Liver (tissue), 9 donors: ENCODE data around the gene ODAD3. TPM values are rescaled to one million over a fixed set of nuclear protein-coding genes. Genes with fewer than 3 reads are reported as not detected.

Experiments used
- DNase-seq: peaks from one replicate; pipeline ENCODE4 v3.0.0-alpha.2; 2017; ENCODE audit warnings: low spot score
- H3K27ac ChIP-seq, 2 donors: one replicate each; pipeline ENCODE4 v1.7.0; 2013; ENCODE audit warnings: inconsistent platforms in 2 of 2, low read length in 2 of 2, control low read depth in 1 of 2, low read depth in 1 of 2, mild to moderate bottlenecking in 1 of 2
- H3K27me3 ChIP-seq, 4 donors: one replicate each; pipeline versions ENCODE4 v1.6.1 to v1.7.0; 2013; ENCODE audit warnings: low read length in 3 of 4, inconsistent platforms in 1 of 4, mild to moderate bottlenecking in 1 of 4, moderate library complexity in 1 of 4; ENCODE audit not compliant: control insufficient read depth in 4 of 4, insufficient read depth in 4 of 4
- H3K36me3 ChIP-seq, 4 donors: one replicate each; pipeline versions ENCODE4 v1.6.1 to v1.7.0; 2013; ENCODE audit warnings: low read length in 3 of 4, mild to moderate bottlenecking in 3 of 4, low read depth in 1 of 4, moderate library complexity in 1 of 4; ENCODE audit not compliant: control insufficient read depth in 4 of 4, insufficient read depth in 3 of 4
- H3K4me1 ChIP-seq, 4 donors: one replicate each; pipeline versions ENCODE4 v1.6.1 to v1.7.0; 2013; ENCODE audit warnings: low read length in 3 of 4, mild to moderate bottlenecking in 3 of 4, moderate library complexity in 1 of 4; ENCODE audit not compliant: control insufficient read depth in 4 of 4, insufficient read depth in 4 of 4
- H3K4me3 ChIP-seq, 3 donors: one replicate each; pipeline versions ENCODE4 v1.6.1 to v1.7.0; 2013; ENCODE audit warnings: low read length in 3 of 3, control low read depth in 1 of 3, low read depth in 1 of 3, mild to moderate bottlenecking in 1 of 3
- H3K9ac ChIP-seq, 2 donors: one replicate each; pipeline ENCODE4 v1.7.0; 2013; ENCODE audit warnings: low read length in 2 of 2, mild to moderate bottlenecking in 2 of 2, moderate library complexity in 2 of 2, control low read depth in 1 of 2, low read depth in 1 of 2
- H3K9me3 ChIP-seq, 4 donors: one replicate each; pipeline versions ENCODE4 v1.6.1 to v1.7.0; 2013; ENCODE audit warnings: low read length in 3 of 4; ENCODE audit not compliant: control insufficient read depth in 4 of 4
- EGR1 ChIP-seq, 2 donors: IDR thresholded peaks; 2 replicates each; pipeline ENCODE4 v1.6.1; 2016 to 2018; ENCODE audit warnings: antibody characterized with exemption in 2 of 2, low read depth in 2 of 2
- FOXA1 ChIP-seq: IDR thresholded peaks from 2 replicates; pipeline ENCODE4 v1.6.1; 2016; ENCODE audit warnings: antibody characterized with exemption
- FOXA2 ChIP-seq: IDR thresholded peaks from 2 replicates; pipeline ENCODE4 v1.6.1; 2016; ENCODE audit warnings: antibody characterized with exemption
- GABPA ChIP-seq, 2 donors: IDR thresholded peaks in 1 of 2; conservative IDR thresholded peaks in 1 of 2; 2 replicates each; pipeline ENCODE4 v1.6.1; 2016; ENCODE audit warnings: antibody characterized with exemption in 2 of 2, mild to moderate bottlenecking in 1 of 2, moderate library complexity in 1 of 2
- HNF4A ChIP-seq, 2 donors: conservative IDR thresholded peaks; 2 replicates each; pipeline ENCODE4 v1.6.1; 2016; ENCODE audit warnings: antibody characterized with exemption in 2 of 2, mild to moderate bottlenecking in 2 of 2
- HNF4G ChIP-seq: IDR thresholded peaks from 2 replicates; pipeline ENCODE4 v1.6.1; 2016; ENCODE audit warnings: antibody characterized with exemption
- JUND ChIP-seq, 2 donors: IDR thresholded peaks; 2 replicates each; pipeline ENCODE4 v1.6.1; 2016; ENCODE audit warnings: antibody characterized with exemption in 2 of 2
- NR2F2 ChIP-seq: IDR thresholded peaks from 2 replicates; pipeline ENCODE4 v1.6.1; 2016; ENCODE audit warnings: antibody characterized with exemption
- RAD21 ChIP-seq, 2 donors: IDR thresholded peaks; 2 replicates each; pipeline ENCODE4 v1.6.1; 2016; ENCODE audit warnings: antibody characterized with exemption in 2 of 2, mild to moderate bottlenecking in 2 of 2
- RXRA ChIP-seq, 2 donors: IDR thresholded peaks; 2 replicates each; pipeline ENCODE4 v1.6.1; 2017 to 2018; ENCODE audit warnings: antibody characterized with exemption in 2 of 2, mild to moderate bottlenecking in 1 of 2
- SP1 ChIP-seq: IDR thresholded peaks from 2 replicates; pipeline ENCODE4 v1.6.1; 2018; ENCODE audit warnings: antibody characterized with exemption, mild to moderate bottlenecking
- YY1 ChIP-seq: IDR thresholded peaks from 2 replicates; pipeline ENCODE4 v1.6.1; 2016; ENCODE audit warnings: antibody characterized with exemption, mild to moderate bottlenecking
- WGBS: extraction: QIAGEN DNeasy Blood & Tissue Kit; methylation state at CpG from one replicate; pipeline ENCODE4 v1.1.7; 2013; 5-methylcytosine and 5-hydroxymethylcytosine counted together
- polyA plus RNA-seq, 2 donors: library from polyadenylated mRNA; stranded (reverse) in 1 of 2; unstranded in 1 of 2; fragments of 200-250 nt in 1 of 2; fragments of >200 nt in 1 of 2; fragmentation: Nextera tagmentation in 1 of 2; extraction: Ambion mirVana in 1 of 2; gene quantifications; one replicate each; pipeline versions ENCODE4 v1.2.1 to v1.2.3, GENCODE V29; 2013 to 2015
- total RNA-seq, 2 donors: library from RNA; depleted of rRNA; stranded (reverse); fragments of >200 nt; gene quantifications; one replicate each; pipeline ENCODE4 v1.2.3, GENCODE V29; 2014
- TF ChIP-seq, protein P1 (sequence below): fragments of 150-350 bp; IDR thresholded peaks from 2 replicates; pipeline ENCODE4 v1.5.1; 2017; ENCODE audit warnings: improper control_type of control experiment, low read depth, low read length; ENCODE audit not compliant: missing input control
- TF ChIP-seq, protein P2 (sequence below): IDR thresholded peaks from 2 replicates; pipeline ENCODE4 v1.6.1; 2016; ENCODE audit warnings: antibody characterized with exemption
- TF ChIP-seq, protein P3 (sequence below): IDR thresholded peaks from 2 replicates; pipeline ENCODE4 v1.6.1; 2016; ENCODE audit warnings: antibody characterized with exemption
- TF ChIP-seq, protein P4 (sequence below): IDR thresholded peaks from 2 replicates; pipeline ENCODE4 v1.6.1; 2016; ENCODE audit warnings: antibody characterized with exemption, mild to moderate bottlenecking
- TF ChIP-seq, protein P5 (sequence below): IDR thresholded peaks from 2 replicates; pipeline ENCODE4 v1.6.1; 2016; ENCODE audit warnings: antibody characterized with exemption
- donor health status: healthy.
- donor health status: healthy.
- donor health status: healthy.
- donor health status: healthy.
- donor health status: healthy.

Gene ODAD3
- total and polyA plus RNA-seq, 4 donors = 0.08 to 0.46 (median 0.21) TPM; not detected in 1

DNA sequence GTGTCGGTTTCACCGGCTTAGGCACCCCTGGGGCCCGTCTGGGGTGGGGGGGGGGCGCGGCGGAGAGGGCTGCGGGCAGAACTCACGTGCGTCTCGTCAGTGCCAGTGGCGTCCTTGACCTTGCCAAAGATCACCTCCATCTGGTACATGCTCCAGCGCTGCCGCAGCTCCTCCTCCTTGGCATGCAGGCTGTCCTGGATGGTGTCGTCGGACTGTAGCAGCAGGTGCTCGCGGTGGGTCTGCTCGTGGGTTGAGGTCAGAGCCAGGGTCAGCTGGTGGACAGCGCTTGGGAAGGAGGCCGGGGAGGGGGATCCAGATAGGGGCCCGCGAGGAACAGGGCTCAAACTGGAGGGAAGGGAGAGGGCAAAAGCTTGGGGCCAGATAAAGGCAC lies 11.1 kb downstream of the ODAD3 start:
- no peak overlapping the region for H3K27ac ChIP-seq

DNA sequence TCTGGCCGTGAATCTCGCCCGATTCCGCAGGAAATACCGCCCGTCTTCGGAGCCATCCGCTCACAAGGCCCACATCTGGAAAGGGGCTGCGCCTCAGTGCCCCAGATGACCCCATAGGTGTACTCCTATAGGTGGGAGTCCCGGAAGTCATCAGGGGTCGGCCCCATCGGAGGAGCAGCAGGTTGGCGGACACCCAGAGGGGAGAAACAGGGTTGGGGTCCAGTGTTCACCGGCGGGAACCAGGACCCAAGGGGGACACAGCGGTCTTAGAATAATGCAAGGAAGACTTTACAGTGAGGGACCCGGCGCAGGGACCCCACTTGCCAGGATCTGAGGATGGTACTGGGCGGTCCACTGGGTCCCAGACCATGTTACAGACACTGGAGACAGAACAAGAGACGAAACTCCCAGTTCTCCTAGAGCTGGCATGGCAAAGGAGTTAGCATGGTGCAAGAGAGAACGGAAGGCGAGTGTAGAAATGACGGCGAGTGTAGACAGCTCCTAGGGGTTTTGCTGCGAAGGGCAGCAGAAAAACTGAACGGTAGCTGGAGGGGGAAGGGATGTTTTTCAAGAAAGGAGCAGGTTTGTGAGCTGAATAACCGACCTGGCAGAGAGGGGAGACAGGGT lies 11.6 kb downstream of the ODAD3 start:
- Histone ChIP-seq H3K4me3 (no peak overlapping the region), H3K4me1 (peaks cover 8 to 21% (median 11%) of the 10 kb centered on the region in 4 donors), H3K9ac (no peak overlapping the region), H3K27me3 (no peaks in the 10 kb centered on the region), H3K9me3 (peaks cover 0 to 2% (median 0%) of the 10 kb centered on the region in 4 donors), H3K27ac (no peak overlapping the region), H3K36me3 (no peaks in the 10 kb centered on the region)
- WGBS = 43% methylated on average over 27 of the region's 27 CpGs
- DNase-seq = no peak
- TF ChIP-seq FOXA2 (no peak), JUND (IDR thresholded peaks at IDR 0.05) (no peak), FOXA1 (no peak), GABPA (IDR thresholded peaks at IDR 0.05 in 1 of 2, conservative IDR thresholded peaks at IDR 0.05 in 1 of 2) (no peak), RAD21 (IDR thresholded peaks at IDR 0.05) (no peak), YY1 (no peak), HNF4A (conservative IDR thresholded peaks at IDR 0.05) (no peak), EGR1 (IDR thresholded peaks at IDR 0.05; ENCODE audit: low read depth in 2 of 2) (no peak), HNF4G (no peak), NR2F2 (no peak)
- TF ChIP-seq, protein P1, sequence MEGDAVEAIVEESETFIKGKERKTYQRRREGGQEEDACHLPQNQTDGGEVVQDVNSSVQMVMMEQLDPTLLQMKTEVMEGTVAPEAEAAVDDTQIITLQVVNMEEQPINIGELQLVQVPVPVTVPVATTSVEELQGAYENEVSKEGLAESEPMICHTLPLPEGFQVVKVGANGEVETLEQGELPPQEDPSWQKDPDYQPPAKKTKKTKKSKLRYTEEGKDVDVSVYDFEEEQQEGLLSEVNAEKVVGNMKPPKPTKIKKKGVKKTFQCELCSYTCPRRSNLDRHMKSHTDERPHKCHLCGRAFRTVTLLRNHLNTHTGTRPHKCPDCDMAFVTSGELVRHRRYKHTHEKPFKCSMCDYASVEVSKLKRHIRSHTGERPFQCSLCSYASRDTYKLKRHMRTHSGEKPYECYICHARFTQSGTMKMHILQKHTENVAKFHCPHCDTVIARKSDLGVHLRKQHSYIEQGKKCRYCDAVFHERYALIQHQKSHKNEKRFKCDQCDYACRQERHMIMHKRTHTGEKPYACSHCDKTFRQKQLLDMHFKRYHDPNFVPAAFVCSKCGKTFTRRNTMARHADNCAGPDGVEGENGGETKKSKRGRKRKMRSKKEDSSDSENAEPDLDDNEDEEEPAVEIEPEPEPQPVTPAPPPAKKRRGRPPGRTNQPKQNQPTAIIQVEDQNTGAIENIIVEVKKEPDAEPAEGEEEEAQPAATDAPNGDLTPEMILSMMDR = no peak
- TF ChIP-seq, protein P2, sequence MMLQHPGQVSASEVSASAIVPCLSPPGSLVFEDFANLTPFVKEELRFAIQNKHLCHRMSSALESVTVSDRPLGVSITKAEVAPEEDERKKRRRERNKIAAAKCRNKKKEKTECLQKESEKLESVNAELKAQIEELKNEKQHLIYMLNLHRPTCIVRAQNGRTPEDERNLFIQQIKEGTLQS = no peak
- TF ChIP-seq, protein P3, sequence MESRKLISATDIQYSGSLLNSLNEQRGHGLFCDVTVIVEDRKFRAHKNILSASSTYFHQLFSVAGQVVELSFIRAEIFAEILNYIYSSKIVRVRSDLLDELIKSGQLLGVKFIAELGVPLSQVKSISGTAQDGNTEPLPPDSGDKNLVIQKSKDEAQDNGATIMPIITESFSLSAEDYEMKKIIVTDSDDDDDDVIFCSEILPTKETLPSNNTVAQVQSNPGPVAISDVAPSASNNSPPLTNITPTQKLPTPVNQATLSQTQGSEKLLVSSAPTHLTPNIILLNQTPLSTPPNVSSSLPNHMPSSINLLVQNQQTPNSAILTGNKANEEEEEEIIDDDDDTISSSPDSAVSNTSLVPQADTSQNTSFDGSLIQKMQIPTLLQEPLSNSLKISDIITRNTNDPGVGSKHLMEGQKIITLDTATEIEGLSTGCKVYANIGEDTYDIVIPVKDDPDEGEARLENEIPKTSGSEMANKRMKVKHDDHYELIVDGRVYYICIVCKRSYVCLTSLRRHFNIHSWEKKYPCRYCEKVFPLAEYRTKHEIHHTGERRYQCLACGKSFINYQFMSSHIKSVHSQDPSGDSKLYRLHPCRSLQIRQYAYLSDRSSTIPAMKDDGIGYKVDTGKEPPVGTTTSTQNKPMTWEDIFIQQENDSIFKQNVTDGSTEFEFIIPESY = no peak

More for the DNA sequence above, 11.1 kb downstream of the ODAD3 start:
- Histone ChIP-seq H3K36me3 (no peaks in the 10 kb centered on the region), H3K9me3 (peaks cover 0 to 2% (median 0%) of the 10 kb centered on the region in 4 donors), H3K4me3 (no peak overlapping the region), H3K4me1 (peaks cover 6 to 16% (median 10%) of the 10 kb centered on the region in 4 donors), H3K27me3 (no peaks in the 10 kb centered on the region), H3K9ac (no peak overlapping the region)
- DNase-seq = no peak
- 11% methylated on average over 22 of the region's 22 CpGs for WGBS
- TF ChIP-seq, protein P2 = no peak
- TF ChIP-seq HNF4G = no peak
- TF ChIP-seq RAD21 (IDR thresholded peaks at IDR 0.05) = no peak
- TF ChIP-seq FOXA2 = no peak
- TF ChIP-seq, protein P4, sequence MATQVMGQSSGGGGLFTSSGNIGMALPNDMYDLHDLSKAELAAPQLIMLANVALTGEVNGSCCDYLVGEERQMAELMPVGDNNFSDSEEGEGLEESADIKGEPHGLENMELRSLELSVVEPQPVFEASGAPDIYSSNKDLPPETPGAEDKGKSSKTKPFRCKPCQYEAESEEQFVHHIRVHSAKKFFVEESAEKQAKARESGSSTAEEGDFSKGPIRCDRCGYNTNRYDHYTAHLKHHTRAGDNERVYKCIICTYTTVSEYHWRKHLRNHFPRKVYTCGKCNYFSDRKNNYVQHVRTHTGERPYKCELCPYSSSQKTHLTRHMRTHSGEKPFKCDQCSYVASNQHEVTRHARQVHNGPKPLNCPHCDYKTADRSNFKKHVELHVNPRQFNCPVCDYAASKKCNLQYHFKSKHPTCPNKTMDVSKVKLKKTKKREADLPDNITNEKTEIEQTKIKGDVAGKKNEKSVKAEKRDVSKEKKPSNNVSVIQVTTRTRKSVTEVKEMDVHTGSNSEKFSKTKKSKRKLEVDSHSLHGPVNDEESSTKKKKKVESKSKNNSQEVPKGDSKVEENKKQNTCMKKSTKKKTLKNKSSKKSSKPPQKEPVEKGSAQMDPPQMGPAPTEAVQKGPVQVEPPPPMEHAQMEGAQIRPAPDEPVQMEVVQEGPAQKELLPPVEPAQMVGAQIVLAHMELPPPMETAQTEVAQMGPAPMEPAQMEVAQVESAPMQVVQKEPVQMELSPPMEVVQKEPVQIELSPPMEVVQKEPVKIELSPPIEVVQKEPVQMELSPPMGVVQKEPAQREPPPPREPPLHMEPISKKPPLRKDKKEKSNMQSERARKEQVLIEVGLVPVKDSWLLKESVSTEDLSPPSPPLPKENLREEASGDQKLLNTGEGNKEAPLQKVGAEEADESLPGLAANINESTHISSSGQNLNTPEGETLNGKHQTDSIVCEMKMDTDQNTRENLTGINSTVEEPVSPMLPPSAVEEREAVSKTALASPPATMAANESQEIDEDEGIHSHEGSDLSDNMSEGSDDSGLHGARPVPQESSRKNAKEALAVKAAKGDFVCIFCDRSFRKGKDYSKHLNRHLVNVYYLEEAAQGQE = no peak
- TF ChIP-seq, protein P3 = no peak
- no peak for TF ChIP-seq SP1
- TF ChIP-seq EGR1 (IDR thresholded peaks at IDR 0.05; ENCODE audit: low read depth in 2 of 2) = no peak
- TF ChIP-seq NR2F2 = no peak
- TF ChIP-seq RXRA (IDR thresholded peaks at IDR 0.05) = no peak
- TF ChIP-seq GABPA (IDR thresholded peaks at IDR 0.05 in 1 of 2, conservative IDR thresholded peaks at IDR 0.05 in 1 of 2) = no peak
- TF ChIP-seq, protein P5, sequence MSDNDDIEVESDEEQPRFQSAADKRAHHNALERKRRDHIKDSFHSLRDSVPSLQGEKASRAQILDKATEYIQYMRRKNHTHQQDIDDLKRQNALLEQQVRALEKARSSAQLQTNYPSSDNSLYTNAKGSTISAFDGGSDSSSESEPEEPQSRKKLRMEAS = no peak
